GM12872 (cell line): ENCODE results near the gene OTOS.

Source experiments
- TF ChIP-seq, protein P1 (sequence below): IDR thresholded peaks from 3 replicates; pipeline ENCODE4 v1.5.1; 2011; ENCODE audit warnings: low read depth, mild to moderate bottlenecking, low read length, moderate library complexity; ENCODE audit not compliant: insufficient read depth

The OTOS gene

GRCh38 chr2:240127911-240128607 lies 12.4 kb downstream of the OTOS start:
- TF ChIP-seq, protein P1, sequence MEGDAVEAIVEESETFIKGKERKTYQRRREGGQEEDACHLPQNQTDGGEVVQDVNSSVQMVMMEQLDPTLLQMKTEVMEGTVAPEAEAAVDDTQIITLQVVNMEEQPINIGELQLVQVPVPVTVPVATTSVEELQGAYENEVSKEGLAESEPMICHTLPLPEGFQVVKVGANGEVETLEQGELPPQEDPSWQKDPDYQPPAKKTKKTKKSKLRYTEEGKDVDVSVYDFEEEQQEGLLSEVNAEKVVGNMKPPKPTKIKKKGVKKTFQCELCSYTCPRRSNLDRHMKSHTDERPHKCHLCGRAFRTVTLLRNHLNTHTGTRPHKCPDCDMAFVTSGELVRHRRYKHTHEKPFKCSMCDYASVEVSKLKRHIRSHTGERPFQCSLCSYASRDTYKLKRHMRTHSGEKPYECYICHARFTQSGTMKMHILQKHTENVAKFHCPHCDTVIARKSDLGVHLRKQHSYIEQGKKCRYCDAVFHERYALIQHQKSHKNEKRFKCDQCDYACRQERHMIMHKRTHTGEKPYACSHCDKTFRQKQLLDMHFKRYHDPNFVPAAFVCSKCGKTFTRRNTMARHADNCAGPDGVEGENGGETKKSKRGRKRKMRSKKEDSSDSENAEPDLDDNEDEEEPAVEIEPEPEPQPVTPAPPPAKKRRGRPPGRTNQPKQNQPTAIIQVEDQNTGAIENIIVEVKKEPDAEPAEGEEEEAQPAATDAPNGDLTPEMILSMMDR, result no peak

DNA sequence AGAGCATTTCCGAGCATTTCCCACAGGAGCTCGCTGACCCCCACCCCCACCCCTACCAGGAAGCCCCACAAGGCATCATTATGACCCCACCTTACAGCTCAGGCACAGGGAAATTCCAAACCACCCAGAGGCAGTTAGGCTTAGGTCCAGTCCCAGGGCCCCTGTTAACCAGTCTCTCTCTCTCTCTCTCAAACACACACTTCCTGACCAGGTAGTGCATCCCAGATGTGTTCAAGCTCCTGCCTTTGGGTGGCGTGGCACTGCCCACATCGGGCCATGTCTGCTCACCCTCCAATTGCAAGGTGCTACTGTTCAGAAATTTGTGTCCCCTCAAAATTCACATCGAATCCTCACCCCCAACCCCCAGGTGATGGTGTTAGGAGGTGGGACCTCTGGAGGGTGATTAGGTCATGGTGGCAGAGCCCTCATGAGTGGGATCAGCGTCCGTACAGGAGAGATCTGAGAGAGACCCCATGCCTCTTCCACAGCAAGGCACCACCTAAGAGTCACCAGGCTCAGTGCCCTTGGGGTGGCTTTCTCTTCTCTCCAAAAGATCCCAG lies 13.2 kb downstream of the OTOS start:
- TF ChIP-seq, protein P1, result no peak

GRCh38 chr2:240126731-240127130 lies 13.7 kb downstream of the OTOS start:
- TF ChIP-seq, protein P1, result no peak

GRCh38 chr2:240125742-240126141 lies 14.7 kb downstream of the OTOS start:
- TF ChIP-seq, protein P1, result no peak

- TF ChIP-seq, protein P1, result no peak
These were observed 15.8 kb downstream of the OTOS start for GRCh38 chr2:240124651-240125030.

DNA sequence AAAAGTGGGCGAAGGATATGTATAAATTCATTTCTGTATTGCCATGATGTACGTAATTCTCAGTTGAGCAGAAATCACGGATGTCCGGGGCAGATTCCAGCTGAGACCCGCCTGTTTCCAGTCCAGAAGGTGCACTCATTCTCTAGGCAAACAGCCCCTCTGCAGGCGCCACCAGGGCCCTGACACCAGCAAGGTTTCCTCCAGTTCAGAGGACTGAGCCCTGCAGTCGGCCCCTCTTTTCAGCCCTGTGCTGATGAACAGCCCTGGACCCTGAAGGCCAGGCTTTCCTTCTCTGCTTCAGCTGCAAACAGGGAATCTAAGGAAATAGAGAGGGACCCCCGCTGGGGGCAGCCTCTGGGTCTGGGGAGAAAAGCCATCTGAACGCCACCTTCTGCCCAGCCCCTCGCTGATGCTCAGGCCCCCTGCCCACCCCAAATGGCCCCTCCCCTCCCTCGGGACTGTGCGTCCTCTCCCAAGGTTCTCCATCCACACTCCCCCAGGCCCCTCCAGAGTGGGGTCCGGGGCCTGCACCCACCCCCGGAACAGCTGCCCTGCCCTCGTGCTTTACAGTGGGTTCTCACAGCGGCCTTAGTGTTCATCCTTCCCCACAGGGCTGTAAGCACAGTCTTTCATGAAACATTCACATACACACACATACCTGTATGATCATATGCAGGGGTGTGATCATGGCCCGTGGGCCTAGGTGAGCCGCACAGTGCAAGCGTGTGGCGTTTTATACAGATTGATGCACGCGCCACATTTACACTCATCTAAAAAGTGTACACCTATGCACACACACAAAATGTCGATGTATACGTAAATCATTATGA lies 16.4 kb downstream of the OTOS start:
- TF ChIP-seq, protein P1, result no peak

DNA sequence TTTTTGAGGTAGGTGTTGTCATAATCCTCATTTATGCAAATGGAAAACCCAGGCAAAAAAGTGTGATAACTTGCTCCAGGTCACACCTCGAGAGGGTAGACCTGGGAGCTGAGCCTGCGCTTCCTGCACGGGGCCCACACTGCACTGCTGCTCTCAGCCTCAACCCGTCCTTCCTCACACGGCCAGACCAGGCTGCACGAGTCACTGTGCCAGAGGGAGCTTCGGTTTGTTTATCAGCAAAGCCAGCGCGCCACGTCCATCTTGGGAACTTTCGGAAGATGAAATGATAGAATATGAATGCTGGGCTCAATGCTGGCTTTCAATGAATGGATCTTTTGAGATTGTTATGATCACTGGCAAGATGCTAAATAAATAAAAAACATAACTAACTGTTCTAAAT lies 18.8 kb downstream of the OTOS start:
- TF ChIP-seq, protein P1, result no peak
